ENCODE data around the gene CARMIL1.

- no peak for TF ChIP-seq YY1 (IDR thresholded peaks at IDR 0.05; ENCODE audit: low read depth, low read length)
- no peak for TF ChIP-seq ZBTB40 (IDR thresholded peaks at IDR 0.05; ENCODE audit: borderline replicate concordance)
Measured at GRCh38 chr6:25424303-25424702, 145.1 kb downstream of the CARMIL1 start.
